GM15510 (cell line): ENCODE measurements around the gene GPRIN3.

ENCODE experiments used
- POLR2A ChIP-seq: IDR thresholded peaks from 3 replicates; pipeline ENCODE4 v1.6.1; 2011; ENCODE audit warnings: borderline replicate concordance; ENCODE audit not compliant: insufficient read length; ENCODE audit errors: extremely low read depth

The GPRIN3 gene

GRCh38 chr4:89329280-89329679 is 21.7 kb upstream of the GPRIN3 start:
- no peak for TF ChIP-seq POLR2A

- TF ChIP-seq POLR2A = no peak
Observed at GRCh38 chr4:89324671-89325070, 17.1 kb upstream of the GPRIN3 start.

- no peak for TF ChIP-seq POLR2A
Observed at GRCh38 chr4:89322671-89323070, 15.1 kb upstream of the GPRIN3 start.

- no peak for TF ChIP-seq POLR2A
Observed at GRCh38 chr4:89319756-89320155, 12.2 kb upstream of the GPRIN3 start.

- TF ChIP-seq POLR2A = no peak
Observed at GRCh38 chr4:89316931-89317366, 9.3 kb upstream of the GPRIN3 start.

- TF ChIP-seq POLR2A = no peak
Observed at GRCh38 chr4:89316211-89316610, 8.6 kb upstream of the GPRIN3 start.

- no peak for TF ChIP-seq POLR2A
Observed at GRCh38 chr4:89314291-89314690, 6.7 kb upstream of the GPRIN3 start.

- TF ChIP-seq POLR2A = no peak
Observed at GRCh38 chr4:89312066-89312465, 4.5 kb upstream of the GPRIN3 start.

GRCh38 chr4:89311433-89311832 is 3.8 kb upstream of the GPRIN3 start:
- TF ChIP-seq POLR2A = no peak

GRCh38 chr4:89308161-89308500 is 531 bp upstream of the GPRIN3 start:
- no peak for TF ChIP-seq POLR2A

GRCh38 chr4:89307178-89307445 is 488 bp downstream of the GPRIN3 start:
- no peak for TF ChIP-seq POLR2A

GRCh38 chr4:89306486-89307177 is 968 bp downstream of the GPRIN3 start:
- TF ChIP-seq POLR2A = no peak

- no peak for TF ChIP-seq POLR2A
Observed at GRCh38 chr4:89305712-89306437, 1.7 kb downstream of the GPRIN3 start.

- TF ChIP-seq POLR2A = no peak
Observed at GRCh38 chr4:89305028-89305427, 2.6 kb downstream of the GPRIN3 start.

- no peak for TF ChIP-seq POLR2A
Observed at GRCh38 chr4:89303814-89304388, 3.7 kb downstream of the GPRIN3 start.

GRCh38 chr4:89303177-89303576 is 4.4 kb downstream of the GPRIN3 start:
- no peak for TF ChIP-seq POLR2A
